Neural cell (in vitro differentiated cells): Measurements from ENCODE around the gene PIGM. TPM values are rescaled to one million over a fixed set of nuclear protein-coding genes. Genes with fewer than 3 reads are reported as not detected.

Experiments used
- H2AFZ ChIP-seq: fragments of 200-600, 300-800 bp; sonication (generic), shearing (Covaris generic); 2 replicates; pipeline ENCODE4 v1.6.0; 2014; ENCODE audit warnings: low read depth, mild to moderate bottlenecking, antibody characterized with exemption, low read length, moderate library complexity
- H3F3A ChIP-seq: fragments of 200-600 bp; shearing (Covaris generic); 2 replicates; pipeline ENCODE4 v1.6.1; 2016; ENCODE audit warnings: mild to moderate bottlenecking, moderate library complexity, mixed read lengths, antibody characterized with exemption, low read length; ENCODE audit not compliant: insufficient read depth, poor library complexity, severe bottlenecking
- H3K27ac ChIP-seq: fragments of 200-600, 300-800 bp; sonication (generic), shearing (Covaris generic); 2 replicates; pipeline ENCODE4 v1.5.1; 2014; ENCODE audit warnings: mild to moderate bottlenecking, low read length, moderate library complexity
- H3K27me3 ChIP-seq: fragments of 300-800, 200-600 bp; sonication (generic), shearing (Covaris generic); 2 replicates; pipeline ENCODE4 v1.6.0; 2014; ENCODE audit warnings: mild to moderate bottlenecking, low read depth, low read length, moderate library complexity; ENCODE audit not compliant: insufficient read depth
- H3K36me3 ChIP-seq: fragments of 300-800, 200-600 bp; sonication (generic), shearing (Covaris generic); 2 replicates; pipeline ENCODE4 v1.5.1; 2014; ENCODE audit warnings: mild to moderate bottlenecking, antibody characterized with exemption, low read length, moderate library complexity; ENCODE audit not compliant: insufficient read depth
- H3K4me2 ChIP-seq: fragments of 300-800, 200-600 bp; sonication (generic), shearing (Covaris generic); 2 replicates; pipeline ENCODE4 v1.6.0; 2014; ENCODE audit warnings: mild to moderate bottlenecking, low read length
- H3K4me3 ChIP-seq: fragments of 300-800, 200-600 bp; sonication (generic), shearing (Covaris generic); 2 replicates; pipeline ENCODE4 v1.5.1; 2014; ENCODE audit warnings: mild to moderate bottlenecking, low read length, moderate library complexity
- H3K79me2 ChIP-seq: fragments of 200-600 bp; shearing (Covaris generic); replicated peaks from 2 replicates; pipeline ENCODE4 v1.6.0; 2014; ENCODE audit warnings: mild to moderate bottlenecking, low read length, moderate library complexity; ENCODE audit not compliant: insufficient read depth
- H3K9ac ChIP-seq: fragments of 300-800, 200-600 bp; sonication (generic), shearing (Covaris generic); 2 replicates; pipeline ENCODE4 v1.6.1; 2016; ENCODE audit warnings: mild to moderate bottlenecking, low read length, mixed read lengths
- H3K9me2 ChIP-seq: fragments of 200-600 bp; shearing (Covaris generic); 2 replicates; pipeline ENCODE4 v1.6.1; 2016; ENCODE audit warnings: mild to moderate bottlenecking, low read length, mixed read lengths; ENCODE audit not compliant: insufficient read depth
- H3K9me3 ChIP-seq: fragments of 200-600, 300-800 bp; sonication (generic), shearing (Covaris generic); 2 replicates; pipeline ENCODE4 v1.6.1; 2016; ENCODE audit warnings: mild to moderate bottlenecking, mixed run types, low read length, moderate library complexity, mixed read lengths
- H4K20me1 ChIP-seq: fragments of 200-600 bp; shearing (Covaris generic); 2 replicates; pipeline ENCODE4 v1.6.1; 2016; ENCODE audit warnings: mild to moderate bottlenecking, mixed run types; ENCODE audit not compliant: insufficient read depth
- EP300 ChIP-seq: fragments of 450-650 bp; conservative IDR thresholded peaks from 2 replicates; pipeline ENCODE4 v1.6.1; 2014; ENCODE audit warnings: antibody characterized with exemption, mild to moderate bottlenecking, moderate library complexity; ENCODE audit not compliant: poor library complexity, severe bottlenecking
- EZH2 ChIP-seq: fragments of 200-600, 300-800 bp; shearing (Covaris generic), sonication (generic); IDR thresholded peaks from 2 replicates; pipeline ENCODE4 v1.6.1; 2014; ENCODE audit warnings: antibody characterized with exemption, low read length, borderline replicate concordance, mild to moderate bottlenecking; ENCODE audit not compliant: insufficient read depth, poor library complexity, severe bottlenecking
- MXI1 ChIP-seq: fragments of 450-650 bp; conservative IDR thresholded peaks from 2 replicates; pipeline ENCODE4 v1.6.1; 2014; ENCODE audit warnings: antibody characterized with exemption, mild to moderate bottlenecking; ENCODE audit not compliant: poor library complexity, severe bottlenecking
- POLR2AphosphoS5 ChIP-seq: IDR thresholded peaks from 2 replicates; pipeline ENCODE4 v1.6.1; 2012
- RAD21 ChIP-seq: fragments of 450-650 bp; conservative IDR thresholded peaks from 2 replicates; pipeline ENCODE4 v1.6.1; 2014; ENCODE audit warnings: antibody characterized with exemption, mild to moderate bottlenecking, moderate library complexity
- SMC3 ChIP-seq: fragments of 450-650 bp; conservative IDR thresholded peaks from 2 replicates; pipeline ENCODE4 v1.6.1; 2014; ENCODE audit warnings: antibody characterized with exemption, mild to moderate bottlenecking, moderate library complexity; ENCODE audit not compliant: poor library complexity
- TAF1 ChIP-seq: IDR thresholded peaks from 2 replicates; pipeline ENCODE4 v1.6.1; 2012; ENCODE audit warnings: low read depth
- polyA plus RNA-seq: library from polyadenylated mRNA; depleted of rRNA; stranded (reverse); fragments of >200 nt; gene quantifications from 2 replicates; pipeline ENCODE4 v1.2.3, GENCODE V29; 2014
- TF ChIP-seq, protein P1 (sequence below): IDR thresholded peaks from 2 replicates; pipeline ENCODE4 v1.6.1; 2012; ENCODE audit warnings: borderline replicate concordance
- TF ChIP-seq, protein P2 (sequence below): fragments of 450-650 bp; IDR thresholded peaks from 2 replicates; pipeline ENCODE4 v1.5.1; 2014; ENCODE audit warnings: antibody characterized with exemption, mild to moderate bottlenecking, moderate library complexity; ENCODE audit not compliant: poor library complexity, severe bottlenecking

Gene PIGM
- polyA plus RNA-seq, 1 donor from 2014 or later = 3.8 TPM

DNA sequence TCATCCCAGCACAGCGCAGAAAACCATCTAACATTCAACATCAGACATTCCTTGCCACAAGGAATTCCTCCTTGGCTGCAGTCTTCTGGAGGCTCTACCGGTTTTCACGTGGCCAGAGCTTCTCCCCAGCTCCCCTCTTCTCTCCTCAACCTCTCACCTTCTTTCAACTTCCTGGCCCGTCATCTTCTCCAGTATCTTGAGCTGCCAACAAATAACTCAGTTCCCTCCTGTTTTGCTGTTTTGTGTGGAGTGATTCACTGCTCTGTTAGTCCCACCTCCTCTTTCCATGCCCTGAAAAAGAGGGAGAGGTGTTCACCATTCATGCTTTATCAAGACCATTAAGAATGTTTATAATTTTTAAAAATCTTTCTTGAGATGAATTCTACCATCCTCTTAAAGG is 32.6 kb downstream of the PIGM start:
- H3K9me3 ChIP-seq = no peaks in the 10 kb centered on the region
- H3K79me2 ChIP-seq = no peaks in the 10 kb centered on the region
- H2AFZ ChIP-seq = no peak overlapping the region
- H3K27me3 ChIP-seq = no peaks in the 10 kb centered on the region
- no peak overlapping the region for H3K27ac ChIP-seq
- no peaks in the 10 kb centered on the region for H3F3A ChIP-seq
- no peaks in the 10 kb centered on the region for H3K36me3 ChIP-seq
- no peak overlapping the region for H3K4me3 ChIP-seq
- no peak overlapping the region for H3K9ac ChIP-seq
- H4K20me1 ChIP-seq = no peaks in the 10 kb centered on the region
- H3K9me2 ChIP-seq = no peaks in the 10 kb centered on the region
- no peak overlapping the region for H3K4me2 ChIP-seq
- no peak for TF ChIP-seq EP300
- TF ChIP-seq, protein P1, sequence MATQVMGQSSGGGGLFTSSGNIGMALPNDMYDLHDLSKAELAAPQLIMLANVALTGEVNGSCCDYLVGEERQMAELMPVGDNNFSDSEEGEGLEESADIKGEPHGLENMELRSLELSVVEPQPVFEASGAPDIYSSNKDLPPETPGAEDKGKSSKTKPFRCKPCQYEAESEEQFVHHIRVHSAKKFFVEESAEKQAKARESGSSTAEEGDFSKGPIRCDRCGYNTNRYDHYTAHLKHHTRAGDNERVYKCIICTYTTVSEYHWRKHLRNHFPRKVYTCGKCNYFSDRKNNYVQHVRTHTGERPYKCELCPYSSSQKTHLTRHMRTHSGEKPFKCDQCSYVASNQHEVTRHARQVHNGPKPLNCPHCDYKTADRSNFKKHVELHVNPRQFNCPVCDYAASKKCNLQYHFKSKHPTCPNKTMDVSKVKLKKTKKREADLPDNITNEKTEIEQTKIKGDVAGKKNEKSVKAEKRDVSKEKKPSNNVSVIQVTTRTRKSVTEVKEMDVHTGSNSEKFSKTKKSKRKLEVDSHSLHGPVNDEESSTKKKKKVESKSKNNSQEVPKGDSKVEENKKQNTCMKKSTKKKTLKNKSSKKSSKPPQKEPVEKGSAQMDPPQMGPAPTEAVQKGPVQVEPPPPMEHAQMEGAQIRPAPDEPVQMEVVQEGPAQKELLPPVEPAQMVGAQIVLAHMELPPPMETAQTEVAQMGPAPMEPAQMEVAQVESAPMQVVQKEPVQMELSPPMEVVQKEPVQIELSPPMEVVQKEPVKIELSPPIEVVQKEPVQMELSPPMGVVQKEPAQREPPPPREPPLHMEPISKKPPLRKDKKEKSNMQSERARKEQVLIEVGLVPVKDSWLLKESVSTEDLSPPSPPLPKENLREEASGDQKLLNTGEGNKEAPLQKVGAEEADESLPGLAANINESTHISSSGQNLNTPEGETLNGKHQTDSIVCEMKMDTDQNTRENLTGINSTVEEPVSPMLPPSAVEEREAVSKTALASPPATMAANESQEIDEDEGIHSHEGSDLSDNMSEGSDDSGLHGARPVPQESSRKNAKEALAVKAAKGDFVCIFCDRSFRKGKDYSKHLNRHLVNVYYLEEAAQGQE = no peak
- no peak for TF ChIP-seq POLR2AphosphoS5
- TF ChIP-seq SMC3 = no peak
- TF ChIP-seq RAD21 = no peak
- no peak for TF ChIP-seq EZH2
- TF ChIP-seq MXI1 = no peak
- TF ChIP-seq, protein P2, sequence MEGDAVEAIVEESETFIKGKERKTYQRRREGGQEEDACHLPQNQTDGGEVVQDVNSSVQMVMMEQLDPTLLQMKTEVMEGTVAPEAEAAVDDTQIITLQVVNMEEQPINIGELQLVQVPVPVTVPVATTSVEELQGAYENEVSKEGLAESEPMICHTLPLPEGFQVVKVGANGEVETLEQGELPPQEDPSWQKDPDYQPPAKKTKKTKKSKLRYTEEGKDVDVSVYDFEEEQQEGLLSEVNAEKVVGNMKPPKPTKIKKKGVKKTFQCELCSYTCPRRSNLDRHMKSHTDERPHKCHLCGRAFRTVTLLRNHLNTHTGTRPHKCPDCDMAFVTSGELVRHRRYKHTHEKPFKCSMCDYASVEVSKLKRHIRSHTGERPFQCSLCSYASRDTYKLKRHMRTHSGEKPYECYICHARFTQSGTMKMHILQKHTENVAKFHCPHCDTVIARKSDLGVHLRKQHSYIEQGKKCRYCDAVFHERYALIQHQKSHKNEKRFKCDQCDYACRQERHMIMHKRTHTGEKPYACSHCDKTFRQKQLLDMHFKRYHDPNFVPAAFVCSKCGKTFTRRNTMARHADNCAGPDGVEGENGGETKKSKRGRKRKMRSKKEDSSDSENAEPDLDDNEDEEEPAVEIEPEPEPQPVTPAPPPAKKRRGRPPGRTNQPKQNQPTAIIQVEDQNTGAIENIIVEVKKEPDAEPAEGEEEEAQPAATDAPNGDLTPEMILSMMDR = no peak
- TF ChIP-seq TAF1 = no peak

DNA sequence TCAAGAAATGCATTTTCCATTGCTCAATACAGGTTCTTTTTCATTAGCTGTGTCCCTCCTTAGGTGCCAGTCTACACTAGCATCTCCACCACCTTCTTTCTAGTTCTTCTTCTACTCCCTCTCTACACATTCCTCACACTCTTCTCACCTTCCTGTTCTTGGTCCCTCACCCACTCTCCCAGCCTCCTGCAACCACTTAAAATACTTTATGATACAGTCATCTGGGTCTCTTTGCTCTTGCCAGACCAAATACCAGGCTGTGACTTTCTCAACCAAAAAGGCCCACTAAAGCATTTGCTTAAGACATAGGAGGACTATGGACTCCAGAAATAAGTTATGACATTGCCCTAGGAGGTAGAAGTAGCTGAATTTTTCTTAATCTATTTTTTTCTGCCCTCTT is 35.1 kb downstream of the PIGM start:
- Histone ChIP-seq H3K79me2 (no peaks in the 10 kb centered on the region), H2AFZ (no peak overlapping the region), H3K4me3 (no peak overlapping the region), H3K27me3 (no peaks in the 10 kb centered on the region), H3F3A (no peaks in the 10 kb centered on the region), H3K36me3 (no peaks in the 10 kb centered on the region), H3K27ac (no peak overlapping the region), H3K9ac (no peak overlapping the region), H3K9me2 (no peaks in the 10 kb centered on the region), H3K4me2 (no peak overlapping the region), H3K9me3 (no peaks in the 10 kb centered on the region), H4K20me1 (no peaks in the 10 kb centered on the region)
- TF ChIP-seq, protein P1 = no peak
- no peak for TF ChIP-seq RAD21
- no peak for TF ChIP-seq EZH2
- TF ChIP-seq POLR2AphosphoS5 = no peak
- TF ChIP-seq, protein P2 = no peak
- no peak for TF ChIP-seq EP300
- no peak for TF ChIP-seq TAF1
- no peak for TF ChIP-seq MXI1
- no peak for TF ChIP-seq SMC3
